Astrocyte (in vitro differentiated cells and primary cell): ENCODE results near the gene SLC16A12. TPM values are rescaled to one million over a fixed set of nuclear protein-coding genes. Genes with fewer than 3 reads are reported as not detected.

Experiments
- DNase-seq: peaks from one replicate; pipeline ENCODE4 v3.0.0-alpha.2; 2010; ENCODE audit warnings: low read depth
- FAIRE-seq: peaks from 2 replicates; lab custom pipeline; 2011; peaks lifted over from hg19 to GRCh38; lab: Jason Lieb, UNC
- H2AFZ ChIP-seq: 2 replicates; pipeline ENCODE4 v1.6.0; 2012; ENCODE audit warnings: low read depth, low read length, inconsistent platforms
- H3K27ac ChIP-seq: 2 replicates; pipeline ENCODE4 v1.5.1; 2011; ENCODE audit warnings: low read depth, low read length, inconsistent platforms
- H3K27me3 ChIP-seq: 2 replicates; pipeline ENCODE4 v1.6.0; 2011; ENCODE audit warnings: low read length, inconsistent platforms; ENCODE audit not compliant: insufficient read depth
- H3K36me3 ChIP-seq: 2 replicates; pipeline ENCODE4 v1.5.1; 2011; ENCODE audit warnings: low read length, inconsistent platforms; ENCODE audit not compliant: insufficient read depth
- H3K4me1 ChIP-seq: 2 replicates; pipeline ENCODE4 v1.5.1; 2011; ENCODE audit warnings: low read length, inconsistent platforms; ENCODE audit not compliant: insufficient read depth
- H3K4me2 ChIP-seq: 2 replicates; pipeline ENCODE4 v1.6.0; 2012; ENCODE audit warnings: low read length, inconsistent platforms
- H3K4me3 ChIP-seq: 2 replicates; pipeline ENCODE4 v1.5.1; 2011; ENCODE audit warnings: low read depth, mild to moderate bottlenecking, low read length, inconsistent platforms; ENCODE audit not compliant: insufficient read depth
- H3K79me2 ChIP-seq: 2 replicates; pipeline ENCODE4 v1.6.0; 2012; ENCODE audit warnings: mild to moderate bottlenecking, low read length, inconsistent platforms; ENCODE audit not compliant: insufficient read depth
- H3K9ac ChIP-seq: 2 replicates; pipeline ENCODE4 v1.6.0; 2012; ENCODE audit warnings: mild to moderate bottlenecking, low read length, inconsistent platforms
- H3K9me3 ChIP-seq: 2 replicates; pipeline ENCODE4 v1.5.1; 2012; ENCODE audit warnings: low read depth, mild to moderate bottlenecking, low read length, inconsistent platforms; ENCODE audit not compliant: insufficient read depth
- H4K20me1 ChIP-seq: 2 replicates; pipeline ENCODE4 v1.6.0; 2012; ENCODE audit warnings: low read length, inconsistent platforms; ENCODE audit not compliant: insufficient read depth
- H3K27ac Mint-ChIP-seq: one replicate; pipeline ENCODE4 v1.8.0; 2021; ENCODE audit warnings: mild to moderate bottlenecking, mixed read lengths; ENCODE audit not compliant: unreplicated experiment
- H3K27me3 Mint-ChIP-seq: one replicate; pipeline ENCODE4 v1.8.0; 2021; ENCODE audit warnings: low read depth, mixed read lengths; ENCODE audit not compliant: unreplicated experiment
- H3K36me3 Mint-ChIP-seq: one replicate; pipeline ENCODE4 v1.8.0; 2021; ENCODE audit warnings: low read depth, mixed read lengths; ENCODE audit not compliant: unreplicated experiment
- H3K4me1 Mint-ChIP-seq: one replicate; pipeline ENCODE4 v1.8.0; 2021; ENCODE audit warnings: low read depth, mixed read lengths; ENCODE audit not compliant: unreplicated experiment
- H3K4me3 Mint-ChIP-seq: one replicate; pipeline ENCODE4 v1.8.0; 2021; ENCODE audit warnings: mild to moderate bottlenecking, moderate library complexity, mixed read lengths; ENCODE audit not compliant: unreplicated experiment
- H3K9me3 Mint-ChIP-seq: one replicate; pipeline ENCODE4 v1.8.0; 2021; ENCODE audit warnings: mild to moderate bottlenecking, mixed read lengths; ENCODE audit not compliant: unreplicated experiment
- CTCF ChIP-seq: IDR thresholded peaks from 2 replicates; pipeline ENCODE4 v1.5.1; 2011; ENCODE audit warnings: low read depth, mild to moderate bottlenecking, inconsistent platforms, low read length, moderate library complexity; ENCODE audit not compliant: insufficient read depth
- EZH2 ChIP-seq: IDR thresholded peaks from 2 replicates; pipeline ENCODE4 v1.6.1; 2012; ENCODE audit warnings: mild to moderate bottlenecking, low read length, inconsistent platforms; ENCODE audit not compliant: insufficient read depth
- total RNA-seq: library from RNA; stranded (reverse); gene quantifications from 2 replicates; pipeline ENCODE4 v1.2.1, GENCODE V29; 2021

SLC16A12 gene
- total RNA-seq, 1 donor from 2014 or later = 0.59 TPM

GRCh38 chr10:89536013-89536354, 590 bp upstream of the SLC16A12 start:
- no peaks in the 10 kb centered on the region for H3K79me2 ChIP-seq
- H3K36me3 ChIP-seq = no peaks in the 10 kb centered on the region
- H3K4me3 ChIP-seq = peak overlapping the region; percentile 43
- peak overlapping the region; percentile 64 for H3K4me3 Mint-ChIP-seq
- TF ChIP-seq CTCF (no peak), EZH2 (no peak)
- no peak overlapping the region for H3K27ac Mint-ChIP-seq
- FAIRE-seq = no peak
- H3K9ac ChIP-seq = no peak overlapping the region
- H3K27me3 ChIP-seq = peaks cover 17% of the 10 kb centered on the region
- peak overlapping the region; percentile 64 for H2AFZ ChIP-seq
- peaks cover 2% of the 10 kb centered on the region for H3K4me1 Mint-ChIP-seq
- no peaks in the 10 kb centered on the region for H4K20me1 ChIP-seq
- no peaks in the 10 kb centered on the region for H3K36me3 Mint-ChIP-seq
- DNase-seq = no peak
- H3K9me3 Mint-ChIP-seq = no peaks in the 10 kb centered on the region
- H3K9me3 ChIP-seq = no peaks in the 10 kb centered on the region
- peaks cover 31% of the 10 kb centered on the region for H3K27me3 Mint-ChIP-seq
- H3K27ac ChIP-seq = no peak overlapping the region
- H3K4me2 ChIP-seq = peak overlapping the region; percentile 90
- peaks cover 12% of the 10 kb centered on the region for H3K4me1 ChIP-seq

GRCh38 chr10:89534826-89535166, 598 bp downstream of the SLC16A12 start:
- H3K9ac ChIP-seq = peak overlapping the region; percentile 57
- peak overlapping the region; percentile 90 for H3K4me2 ChIP-seq
- Mint-ChIP-seq H3K9me3 (no peaks in the 10 kb centered on the region), H3K27ac (no peak overlapping the region), H3K4me1 (no peaks in the 10 kb centered on the region), H3K4me3 (peak overlapping the region; percentile 79), H3K27me3 (peaks cover 33% of the 10 kb centered on the region), H3K36me3 (no peaks in the 10 kb centered on the region)
- H3K27me3 ChIP-seq = peaks cover 17% of the 10 kb centered on the region
- H3K79me2 ChIP-seq = no peaks in the 10 kb centered on the region
- H4K20me1 ChIP-seq = no peaks in the 10 kb centered on the region
- FAIRE-seq (no peak), DNase-seq (no peak)
- H3K36me3 ChIP-seq = no peaks in the 10 kb centered on the region
- H3K4me1 ChIP-seq = peaks cover 7% of the 10 kb centered on the region
- H3K27ac ChIP-seq = no peak overlapping the region
- no peaks in the 10 kb centered on the region for H3K9me3 ChIP-seq
- TF ChIP-seq EZH2 (peak; percentile 12), CTCF (no peak)
- H2AFZ ChIP-seq = peak overlapping the region; percentile 84
- peak overlapping the region; percentile 57 for H3K4me3 ChIP-seq

GRCh38 chr10:89532476-89532875, 2.9 kb downstream of the SLC16A12 start:
- H3K9me3 Mint-ChIP-seq = no peaks in the 10 kb centered on the region
- no peaks in the 10 kb centered on the region for H3K36me3 ChIP-seq
- H3K27me3 ChIP-seq = peaks cover 14% of the 10 kb centered on the region
- no peaks in the 10 kb centered on the region for H3K36me3 Mint-ChIP-seq
- no peaks in the 10 kb centered on the region for H3K79me2 ChIP-seq
- H3K27ac Mint-ChIP-seq = no peak overlapping the region
- H4K20me1 ChIP-seq = no peaks in the 10 kb centered on the region
- no peak overlapping the region for H3K9ac ChIP-seq
- no peak overlapping the region for H3K4me2 ChIP-seq
- H3K27me3 Mint-ChIP-seq = peaks cover 30% of the 10 kb centered on the region
- FAIRE-seq (no peak), DNase-seq (no peak)
- H2AFZ ChIP-seq = no peak overlapping the region
- no peak for TF ChIP-seq EZH2
- TF ChIP-seq CTCF = no peak
- H3K4me1 ChIP-seq = peaks cover 7% of the 10 kb centered on the region
- H3K4me3 ChIP-seq = no peak overlapping the region
- H3K4me1 Mint-ChIP-seq = no peaks in the 10 kb centered on the region
- no peak overlapping the region for H3K4me3 Mint-ChIP-seq
- no peaks in the 10 kb centered on the region for H3K9me3 ChIP-seq
- H3K27ac ChIP-seq = no peak overlapping the region
